HG03457 (cell line): Measurements from ENCODE around the gene UQCRHL.
A peak's percentile ranks its signal among the peaks of the same experiment; 100 is the strongest.
"Not testable (repeated sequence)": the region's sequence is repeated elsewhere in the genome, so short reads cannot be mapped to it uniquely, and the experiment has no call there.

Experiments
- ATAC-seq: cut with Tn5 transposase; IDR thresholded peaks from one replicate; pipeline ENCODE4 v1.9.1; 2021; ENCODE audit warnings: moderate number of reproducible peaks; ENCODE audit not compliant: unreplicated experiment

UQCRHL gene

GRCh38 chr1:15835741-15836510 is 28.5 kb upstream of the UQCRHL start:
- peak; percentile 37 for ATAC-seq

- ATAC-seq, result peak; percentile 4
These were observed 27.8 kb upstream of the UQCRHL start for GRCh38 chr1:15835205-15835740.

DNA sequence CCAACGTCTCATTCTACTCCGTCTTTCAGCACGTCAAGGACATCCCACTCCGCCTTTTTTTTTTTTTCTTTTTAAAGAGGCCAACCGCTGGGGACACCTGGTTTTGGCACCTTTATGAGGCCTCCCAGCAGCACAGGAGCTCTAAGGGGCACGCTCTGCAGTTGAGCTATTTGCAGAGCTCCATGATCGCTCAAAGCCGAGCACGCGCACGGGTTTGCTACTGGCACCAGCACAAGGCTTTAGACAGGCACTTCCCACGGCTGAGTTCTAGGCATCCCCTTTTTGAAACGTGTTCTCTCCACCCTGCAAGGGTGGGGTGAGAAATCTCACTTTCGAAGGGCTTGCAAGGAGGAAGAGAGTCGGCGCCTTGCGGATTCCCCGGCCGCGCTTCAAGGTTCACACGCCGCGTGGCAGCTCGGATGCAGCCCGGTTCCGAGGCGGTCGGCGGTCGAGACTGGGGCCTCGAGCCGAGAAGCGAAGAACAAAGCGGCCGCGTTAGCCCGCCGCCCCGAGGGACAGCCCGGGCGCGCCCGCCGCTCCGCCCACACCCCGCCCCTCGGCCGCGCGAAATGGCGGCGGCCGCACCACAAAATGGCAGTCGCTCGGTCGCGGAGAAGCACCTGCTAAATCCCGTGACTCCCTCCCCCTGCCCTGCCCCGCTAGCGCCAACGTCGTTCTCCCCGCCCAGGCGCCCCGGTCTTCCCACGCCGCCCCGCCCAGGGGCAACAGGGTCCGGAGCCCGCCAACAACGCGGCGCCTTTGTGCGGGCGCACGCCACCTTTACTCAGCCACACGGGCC is 27.2 kb upstream of the UQCRHL start:
- peak; percentile 32 for ATAC-seq

- no peak for ATAC-seq
These were observed 26.5 kb upstream of the UQCRHL start for GRCh38 chr1:15833842-15834405.

GRCh38 chr1:15833069-15833679 is 25.7 kb upstream of the UQCRHL start:
- ATAC-seq, result no peak

GRCh38 chr1:15830258-15830657 is 22.8 kb upstream of the UQCRHL start:
- ATAC-seq, result no peak

DNA sequence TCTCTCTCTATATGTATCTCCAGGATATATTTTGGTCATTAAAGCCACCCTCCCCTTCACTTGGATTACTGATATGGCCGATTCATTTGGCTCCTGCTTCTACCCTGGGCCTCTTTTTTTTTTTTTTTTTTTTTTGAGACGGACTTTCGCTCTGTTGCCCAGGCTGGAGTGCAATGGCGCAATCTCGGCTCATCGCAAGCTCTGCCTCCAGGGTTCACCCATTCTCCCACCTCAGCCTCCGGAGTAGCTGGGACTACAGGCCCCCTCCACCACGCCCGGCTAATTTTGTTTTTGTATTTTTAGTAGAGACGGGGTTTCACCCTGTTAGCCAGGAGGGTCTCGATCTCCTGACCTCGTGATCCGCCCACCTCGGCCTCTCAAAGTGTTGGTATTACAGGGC is 21.5 kb upstream of the UQCRHL start:
- not testable (repeated sequence) for ATAC-seq

GRCh38 chr1:15827567-15827966 is 20.1 kb upstream of the UQCRHL start:
- ATAC-seq, result not testable (repeated sequence)

GRCh38 chr1:15826810-15827507 is 19.5 kb upstream of the UQCRHL start:
- ATAC-seq, result no peak

- no peak for ATAC-seq
These were observed 18.4 kb upstream of the UQCRHL start for GRCh38 chr1:15825800-15826199.

GRCh38 chr1:15820478-15820877 is 13.0 kb upstream of the UQCRHL start:
- ATAC-seq, result no peak

- no peak for ATAC-seq
These were observed 9.2 kb upstream of the UQCRHL start for GRCh38 chr1:15816674-15817073.

DNA sequence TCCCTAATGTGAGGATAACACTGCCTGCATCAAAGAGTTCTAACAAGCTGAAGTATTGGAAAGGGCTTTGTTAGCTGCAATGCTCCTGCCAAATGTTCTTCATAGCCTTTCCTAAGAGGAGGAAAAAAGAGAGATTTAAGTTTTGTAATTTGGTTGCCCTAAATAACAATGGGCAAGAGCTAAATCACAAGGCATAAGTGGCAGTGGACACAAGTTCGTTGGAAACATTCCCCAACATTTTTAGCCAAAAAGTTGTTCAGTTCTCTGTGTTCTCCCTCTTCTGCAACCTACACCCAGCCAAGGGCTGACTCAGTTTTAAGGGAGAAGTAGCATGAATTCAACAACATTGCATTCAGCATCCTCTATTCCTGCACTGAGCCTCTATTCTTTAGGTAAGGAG is 2.6 kb upstream of the UQCRHL start:
- ATAC-seq, result no peak

GRCh38 chr1:15808955-15809354 is 1.5 kb upstream of the UQCRHL start:
- no peak for ATAC-seq

GRCh38 chr1:15807121-15807520 is 328 bp downstream of the UQCRHL start:
- no peak for ATAC-seq

DNA sequence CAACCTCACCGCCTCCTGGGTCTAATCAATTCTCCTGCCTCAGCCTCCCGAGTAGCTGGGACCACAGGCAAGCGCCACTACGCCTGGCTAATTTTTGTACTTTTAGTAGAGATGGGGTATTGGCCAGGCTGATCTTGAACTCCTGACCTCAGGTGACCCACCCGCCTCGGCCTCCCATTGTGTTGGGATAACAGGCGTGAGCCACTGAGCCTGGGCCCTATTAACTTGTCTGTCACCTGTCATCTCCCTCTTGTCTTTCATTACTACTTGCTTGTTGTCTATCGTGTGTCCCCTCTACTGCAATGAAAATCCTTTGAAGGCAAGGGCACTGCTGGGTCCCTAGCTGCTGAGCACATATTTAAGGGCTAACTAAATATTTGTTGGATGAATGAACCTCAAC is 3.4 kb downstream of the UQCRHL start:
- no peak for ATAC-seq

DNA sequence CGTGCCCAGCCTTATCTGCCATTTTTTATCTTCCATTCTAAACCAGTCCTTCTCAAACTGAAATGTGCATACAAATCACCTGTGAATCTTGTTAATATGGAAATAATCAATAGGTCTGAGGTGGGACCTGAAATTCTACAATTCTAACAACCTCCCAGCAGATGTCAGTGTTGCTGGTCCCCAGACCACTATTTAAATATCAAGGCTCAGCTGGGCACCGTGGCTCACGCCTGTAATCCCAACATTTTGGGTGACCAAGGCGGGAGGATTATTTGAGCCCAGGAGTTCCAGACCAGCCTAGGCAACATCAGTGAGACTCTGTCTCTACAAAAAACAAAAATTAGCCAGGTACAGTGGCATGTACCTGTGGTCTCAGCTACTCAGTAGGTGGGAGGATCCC is 4.1 kb downstream of the UQCRHL start:
- ATAC-seq, result no peak

DNA sequence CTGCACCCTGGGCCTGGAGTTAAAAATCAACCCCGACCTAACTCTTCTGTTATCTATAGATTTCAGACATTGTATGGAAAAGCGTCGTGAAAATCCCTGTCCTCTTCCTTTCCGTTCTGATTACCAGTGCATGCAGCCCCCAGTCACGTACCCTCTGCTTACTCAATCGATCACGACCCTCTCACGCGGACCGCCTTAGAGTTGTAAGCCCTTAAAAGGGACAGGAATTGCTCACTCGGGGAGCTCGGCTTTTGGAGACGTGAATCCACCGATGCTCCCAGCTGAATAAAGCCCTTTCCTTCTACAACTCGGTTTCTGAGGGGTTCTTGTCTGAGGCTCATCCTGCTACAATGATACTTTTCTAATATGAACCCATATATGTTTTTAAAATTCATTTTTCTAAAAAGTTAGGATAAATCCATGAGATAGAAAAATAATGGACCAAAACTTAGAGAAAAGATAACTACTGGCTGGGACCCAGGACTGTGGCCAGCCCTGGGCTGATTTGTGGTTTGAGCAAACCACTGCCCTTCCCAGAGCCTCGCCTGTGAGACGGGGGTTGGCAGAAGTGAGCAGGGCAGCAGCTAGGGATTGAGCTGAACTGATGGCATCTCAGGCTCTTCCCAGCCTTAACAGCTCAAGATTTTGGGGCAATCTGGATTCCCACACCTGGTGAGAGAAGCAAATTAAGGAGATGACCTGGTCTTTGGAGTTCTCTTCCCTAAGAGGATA is 5.0 kb downstream of the UQCRHL start:
- ATAC-seq, result no peak

GRCh38 chr1:15799928-15800835 is 7.3 kb downstream of the UQCRHL start:
- ATAC-seq, result no peak
